OCI-M1 (cell line): ENCODE results near the gene LYRM7.
"Not testable (repeated sequence)": the region's sequence is repeated elsewhere in the genome, so short reads cannot be mapped to it uniquely, and the experiment has no call there.

Experiments
- DNase-seq: peaks from one replicate; lab custom pipeline; 2025; lab: John Stamatoyannopoulos, UW

Gene LYRM7

GRCh38 chr5:131180407-131180806 lies 9.7 kb downstream of the LYRM7 start:
- peak; percentile 76 for DNase-seq

- DNase-seq, result peak; percentile 81
These were observed 12.1 kb downstream of the LYRM7 start for GRCh38 chr5:131182839-131183238.

DNA sequence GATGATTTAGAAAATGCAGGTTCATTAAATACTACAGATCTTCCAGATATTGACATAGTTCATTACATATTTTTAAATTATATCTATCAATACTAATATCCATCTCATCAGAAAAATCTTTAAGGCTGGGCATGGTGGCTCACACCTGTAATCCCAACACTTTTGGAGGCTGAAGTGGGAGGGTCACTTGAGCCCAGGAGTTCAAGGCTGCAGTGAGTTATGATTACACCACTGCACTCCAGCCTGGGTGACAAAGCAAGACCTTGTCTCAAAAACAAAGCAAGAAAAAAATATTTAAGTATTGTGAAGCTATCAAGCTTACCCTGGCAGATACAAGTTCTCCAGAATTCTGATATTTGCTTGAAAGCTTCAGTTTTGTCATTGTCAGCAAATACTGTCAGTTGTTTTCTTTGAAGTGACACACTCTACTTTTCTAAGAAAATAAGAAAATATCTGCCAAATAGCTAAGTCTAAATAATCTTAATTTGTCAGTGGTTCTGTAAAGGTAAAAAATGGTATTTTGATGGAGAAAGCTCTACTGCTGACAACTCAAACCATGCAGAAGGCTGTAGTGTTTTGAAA lies 14.9 kb downstream of the LYRM7 start:
- DNase-seq, result no peak

- peak; percentile 63 for DNase-seq
These were observed 16.0 kb downstream of the LYRM7 start for GRCh38 chr5:131186561-131187256.

DNA sequence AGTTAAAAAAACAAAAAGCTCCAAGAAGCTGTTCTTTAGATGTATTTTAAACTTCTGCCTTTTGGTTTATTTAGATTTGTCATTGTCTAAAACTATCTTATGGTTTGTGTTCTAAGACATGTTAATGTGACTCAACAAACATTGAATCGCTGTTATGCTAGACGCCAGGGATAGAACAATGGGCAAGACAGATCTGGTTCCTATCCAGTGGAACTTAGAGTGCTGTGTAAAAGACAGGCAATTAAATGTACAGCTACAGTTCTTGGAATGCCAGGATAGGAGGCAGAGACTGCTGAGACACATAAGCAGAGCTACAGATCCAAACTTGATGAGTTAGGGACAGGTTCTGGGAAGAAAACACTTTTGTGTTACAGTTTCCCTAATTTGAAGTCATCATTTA lies 22.4 kb downstream of the LYRM7 start:
- no peak for DNase-seq

- DNase-seq, result not testable (repeated sequence)
These were observed 23.2 kb downstream of the LYRM7 start for GRCh38 chr5:131193897-131194296.

GRCh38 chr5:131194725-131195124 lies 24.0 kb downstream of the LYRM7 start:
- DNase-seq, result no peak

DNA sequence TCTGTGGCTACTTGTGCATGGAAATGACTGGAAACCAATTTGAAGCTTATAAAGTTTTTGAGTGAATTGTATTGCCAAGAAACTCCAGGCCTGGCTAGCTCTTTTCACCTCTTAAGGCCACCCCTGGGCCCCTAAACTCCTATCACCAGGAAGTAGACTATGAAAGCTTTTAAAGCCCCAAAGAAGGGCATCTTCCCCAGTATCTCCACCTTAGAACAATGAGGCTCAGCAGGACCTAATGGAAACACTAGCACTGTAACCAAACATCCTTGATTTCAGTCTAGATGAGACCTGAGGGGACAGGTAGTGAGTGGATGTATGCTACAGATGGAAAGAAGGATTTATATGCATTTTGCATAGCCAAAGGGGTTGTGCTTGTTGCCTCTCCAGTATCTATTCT lies 25.0 kb downstream of the LYRM7 start:
- no peak for DNase-seq

DNA sequence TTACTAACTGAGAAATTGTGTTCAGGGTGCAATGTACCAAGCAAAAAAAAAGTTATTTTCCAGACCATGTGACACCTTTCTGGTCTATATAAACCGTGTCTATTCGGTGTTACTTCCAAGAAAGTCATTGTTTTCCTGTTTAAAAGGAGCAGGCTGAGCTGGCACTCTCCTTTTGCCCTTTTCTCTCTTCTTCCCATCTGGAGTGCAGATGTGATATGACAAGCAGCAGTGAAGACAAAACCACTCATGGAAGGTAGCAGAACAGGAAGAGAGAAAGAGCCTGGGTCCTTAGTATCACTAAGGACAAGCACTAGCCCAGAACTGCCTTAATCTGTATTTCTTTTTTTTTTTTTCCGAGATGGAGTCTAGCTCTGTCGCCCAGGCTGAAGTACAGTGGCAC lies 25.6 kb downstream of the LYRM7 start:
- no peak for DNase-seq

GRCh38 chr5:131198625-131199024 lies 27.9 kb downstream of the LYRM7 start:
- DNase-seq, result no peak

GRCh38 chr5:131200560-131200959 lies 29.8 kb downstream of the LYRM7 start:
- DNase-seq, result no peak

- DNase-seq, result no peak
These were observed 34.2 kb downstream of the LYRM7 start for GRCh38 chr5:131204964-131205363.

- no peak for DNase-seq
These were observed 35.3 kb downstream of the LYRM7 start for GRCh38 chr5:131206061-131206460.

DNA sequence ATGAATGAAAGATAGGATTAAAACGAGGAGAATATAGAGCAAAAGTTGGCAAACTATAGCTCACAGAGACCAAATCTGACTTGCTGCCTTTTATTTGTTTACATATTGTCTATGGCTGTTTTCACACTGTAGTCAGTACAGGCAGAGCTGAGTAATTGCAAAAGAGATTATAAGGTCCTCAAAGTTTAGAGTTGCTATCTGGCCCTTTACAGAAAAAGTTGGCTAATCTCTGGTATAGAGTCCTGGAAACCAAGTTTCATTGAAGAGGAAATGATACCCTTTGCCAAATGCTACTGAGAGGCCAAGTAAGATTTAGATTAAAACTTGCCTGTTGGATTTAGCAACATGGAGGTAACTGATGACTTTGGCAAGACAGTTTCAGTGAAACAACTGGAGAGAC lies 36.0 kb downstream of the LYRM7 start:
- peak; percentile 64 for DNase-seq

- DNase-seq, result no peak
These were observed 38.4 kb downstream of the LYRM7 start for GRCh38 chr5:131209175-131209505.

DNA sequence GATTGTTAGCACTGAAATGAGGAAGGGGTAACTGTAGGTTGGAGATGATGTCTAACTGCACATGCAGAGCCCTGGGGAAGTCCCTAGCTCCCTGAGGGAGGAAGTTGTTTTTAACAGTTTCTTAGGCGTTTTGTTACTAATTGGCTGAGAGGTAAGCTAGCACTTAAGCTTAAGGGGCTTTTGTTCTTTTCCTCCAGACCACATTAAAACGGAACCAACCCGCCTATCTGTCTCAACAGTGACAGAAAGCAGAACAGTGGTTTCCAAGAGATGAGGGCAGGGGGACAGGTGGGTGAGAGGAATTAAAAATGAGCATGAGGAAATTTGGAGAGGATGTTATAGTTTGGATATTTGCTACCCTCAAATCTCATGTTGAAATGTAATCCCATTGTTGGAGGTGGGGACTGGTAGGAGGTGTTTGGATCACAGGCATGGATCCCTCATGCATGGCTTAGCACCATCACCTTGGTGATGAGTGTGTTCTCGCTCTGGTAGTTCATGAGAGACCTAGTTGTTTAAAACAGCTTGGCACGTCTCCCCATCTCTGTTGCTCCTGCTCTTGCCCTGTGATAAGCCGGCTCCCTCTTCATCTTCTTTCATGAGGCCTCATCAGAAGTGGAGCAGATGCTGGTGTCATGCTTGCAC lies 38.9 kb downstream of the LYRM7 start:
- peak; percentile 90 for DNase-seq

DNA sequence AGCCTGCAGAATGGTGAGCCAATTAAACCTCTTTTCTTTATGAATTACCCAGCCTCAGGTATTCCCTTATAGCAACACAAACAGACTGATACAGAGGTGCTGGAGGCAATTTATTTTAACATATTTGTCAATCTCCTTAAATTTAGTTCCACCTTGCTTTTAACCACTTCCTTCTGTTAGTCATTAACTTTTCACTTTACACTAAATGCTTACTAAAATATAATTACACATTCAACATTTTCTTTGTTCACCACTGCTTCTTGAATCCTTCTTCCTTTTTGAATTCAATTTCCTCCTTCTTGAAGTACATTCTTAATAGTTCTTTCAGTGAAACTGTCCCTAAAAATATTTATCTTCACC lies 39.4 kb downstream of the LYRM7 start:
- DNase-seq, result no peak

GRCh38 chr5:131211669-131212068 lies 40.9 kb downstream of the LYRM7 start:
- no peak for DNase-seq

- no peak for DNase-seq
These were observed 41.8 kb downstream of the LYRM7 start for GRCh38 chr5:131212471-131213021.

DNA sequence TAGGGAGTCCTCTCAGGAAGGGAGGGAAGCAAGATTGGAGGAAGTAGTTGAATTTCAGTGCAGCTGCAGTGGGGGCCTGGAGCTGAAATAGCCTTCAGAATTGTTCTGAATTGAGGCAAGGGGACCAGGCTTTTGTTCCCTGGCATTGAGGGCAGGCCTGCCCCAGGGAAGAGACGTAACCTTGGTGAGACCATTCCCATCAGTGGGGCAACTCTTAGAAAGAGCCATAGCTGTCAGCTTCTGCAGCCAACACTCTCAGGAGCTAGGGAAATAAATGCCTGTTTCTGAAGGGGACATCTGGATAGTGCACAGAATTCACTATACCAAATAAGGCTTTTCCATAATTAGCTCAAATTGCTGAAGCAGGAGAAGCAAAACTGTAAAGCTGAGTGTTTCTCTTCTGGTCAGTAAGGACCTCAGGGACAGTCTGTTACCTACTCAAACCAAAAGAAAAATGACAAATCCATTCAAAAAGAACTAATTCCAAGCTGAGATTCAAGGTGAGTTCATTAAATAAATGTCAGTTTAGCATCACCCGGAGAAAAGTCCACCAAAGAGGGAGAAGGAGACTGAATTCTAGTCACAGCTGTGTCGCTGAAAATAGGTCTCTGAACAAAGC lies 44.0 kb downstream of the LYRM7 start:
- no peak for DNase-seq

GRCh38 chr5:131217791-131218190 lies 47.0 kb downstream of the LYRM7 start:
- DNase-seq, result no peak

- DNase-seq, result no peak
These were observed 47.6 kb downstream of the LYRM7 start for GRCh38 chr5:131218392-131218791.

- no peak for DNase-seq
These were observed 49.8 kb downstream of the LYRM7 start for GRCh38 chr5:131220566-131220965.
